Right lobe of liver (tissue), 6 donors: Measurements from ENCODE around the gene NAGS. TPM values are rescaled to one million over a fixed set of nuclear protein-coding genes. Genes with fewer than 3 reads are reported as not detected.

Source experiments
- ATAC-seq, 4 donors: fragments of 200-7000 bp; cut with Tn5 transposase; one replicate each; pipeline ENCODE4 v1.9.1; 2020; ENCODE audit warnings: mild to moderate bottlenecking in 4 of 4, moderate library complexity in 4 of 4
- DNase-seq, 3 donors: peaks; one replicate each; pipeline ENCODE4 v3.0.0-alpha.2; 2020
- H3K27ac ChIP-seq, 3 donors: fragments of 200-600 bp; one replicate each; pipeline ENCODE4 v1.8.0; 2022
- H3K27me3 ChIP-seq, 2 donors: fragments of 200-600 bp; one replicate each; pipeline ENCODE4 v1.8.0; 2022
- H3K36me3 ChIP-seq, 4 donors: fragments of 200-600 bp; sonication (generic) in 1 of 4; one replicate each; pipeline versions ENCODE4 v1.5.1 to v1.8.0; 2017 to 2022; ENCODE audit warnings: control low read depth in 1 of 4
- H3K4me1 ChIP-seq, 4 donors: fragments of 200-600 bp; sonication (generic) in 1 of 4; one replicate each; pipeline versions ENCODE4 v1.5.1 to v1.8.0; 2017 to 2022; ENCODE audit warnings: control low read depth in 1 of 4
- H3K4me3 ChIP-seq, 3 donors: fragments of 200-600 bp; one replicate each; pipeline ENCODE4 v1.8.0; 2022
- H3K9me3 ChIP-seq, 4 donors: fragments of 200-600 bp; sonication (generic) in 1 of 4; one replicate each; pipeline versions ENCODE4 v1.5.1 to v1.8.0; 2017 to 2022; ENCODE audit warnings: control low read depth in 1 of 4
- POLR2A ChIP-seq: fragments of 450-650 bp; IDR thresholded peaks from one replicate; pipeline ENCODE4 v1.6.1; 2017; ENCODE audit warnings: antibody characterized with exemption, mild to moderate bottlenecking
- WGBS: methylation state at CpG from one replicate; pipeline ENCODE4 v1.1.6; 2018; ENCODE audit warnings: low coverage, low lambda C conversion rate; ENCODE audit not compliant: insufficient coverage; ENCODE audit errors: missing lambda C conversion rate; 5-methylcytosine and 5-hydroxymethylcytosine counted together
- intact Hi-C, 2 donors: fragments of 100-400 bp; cut with DNase I; formaldehyde crosslinking; loops; one replicate each; pipeline versions ENCODE4 v1.11.2 to v1.14.1; 2022
- total RNA-seq, 6 experiments: library from RNA; depleted of rRNA in 2 of 6; stranded (reverse); fragments of >200 nt in 2 of 6; fragmentation: NEBNext Ultra II Directional in 3 of 6; extraction: Animal tissue kit (Norgen Biotek cat#: 25700) in 3 of 6; gene quantifications; one replicate each; pipeline versions ENCODE4 v1.1.0 to v1.2.4, GENCODE V29; 2016 to 2023
- TF ChIP-seq, protein P1 (sequence below), 4 donors: fragments of 200-600 bp in 3 of 4; fragments of 450-650 bp in 1 of 4; IDR thresholded peaks; one replicate each; pipeline versions ENCODE4 v1.5.1 to v1.8.0; 2016 to 2022; ENCODE audit warnings: antibody characterized with exemption in 4 of 4, mild to moderate bottlenecking in 2 of 4
- donor health status: DM: no; HTN: yes; CAD: no.
- donor health status: DM: no; HTN: no; CAD: no.
- donor health status: DM: no; HTN: no; CAD: no.
- donor health status: DM: no; HTN: yes; CAD: no.
- donor health status: DM: no; HTN: yes; CAD: no.

NAGS gene
- total RNA-seq, 6 experiments from 2014 or later, result 12.1 to 56.2 (median 45.6) TPM

DNA sequence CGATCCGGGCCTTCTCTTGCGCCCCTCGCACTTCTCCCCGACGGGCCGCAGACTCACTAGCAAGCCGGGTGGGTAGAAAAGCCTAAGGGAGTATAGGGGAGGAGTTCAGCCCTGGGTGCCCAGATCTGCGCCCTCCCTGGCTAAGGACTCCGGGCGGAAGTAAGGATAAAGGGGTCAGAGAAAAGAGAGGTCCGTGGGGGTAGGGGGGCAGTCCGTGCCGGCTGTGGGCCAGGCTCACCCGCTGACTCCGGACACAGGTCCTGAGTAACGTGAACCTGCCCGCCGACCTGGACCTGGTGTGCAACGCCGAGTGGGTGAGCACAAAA lies 1.8 kb downstream of the NAGS start:
- intact Hi-C loops, result no loop called here
- Histone ChIP-seq H3K27me3 (no peaks in the 10 kb centered on the region), H3K9me3 (no peaks in the 10 kb centered on the region), H3K27ac (peak overlapping the region in 2 of 3 donors; percentile 74 to 95), H3K4me3 (peak overlapping the region; percentile 53 to 85 (median 83)), H3K4me1 (peaks cover 2 to 53% (median 28%) of the 10 kb centered on the region in 4 donors), H3K36me3 (peaks cover 0 to 47% (median 17%) of the 10 kb centered on the region in 4 donors)
- ATAC-seq (no peak), DNase-seq (no peak)
- TF ChIP-seq POLR2A, result no peak
- TF ChIP-seq, protein P1, sequence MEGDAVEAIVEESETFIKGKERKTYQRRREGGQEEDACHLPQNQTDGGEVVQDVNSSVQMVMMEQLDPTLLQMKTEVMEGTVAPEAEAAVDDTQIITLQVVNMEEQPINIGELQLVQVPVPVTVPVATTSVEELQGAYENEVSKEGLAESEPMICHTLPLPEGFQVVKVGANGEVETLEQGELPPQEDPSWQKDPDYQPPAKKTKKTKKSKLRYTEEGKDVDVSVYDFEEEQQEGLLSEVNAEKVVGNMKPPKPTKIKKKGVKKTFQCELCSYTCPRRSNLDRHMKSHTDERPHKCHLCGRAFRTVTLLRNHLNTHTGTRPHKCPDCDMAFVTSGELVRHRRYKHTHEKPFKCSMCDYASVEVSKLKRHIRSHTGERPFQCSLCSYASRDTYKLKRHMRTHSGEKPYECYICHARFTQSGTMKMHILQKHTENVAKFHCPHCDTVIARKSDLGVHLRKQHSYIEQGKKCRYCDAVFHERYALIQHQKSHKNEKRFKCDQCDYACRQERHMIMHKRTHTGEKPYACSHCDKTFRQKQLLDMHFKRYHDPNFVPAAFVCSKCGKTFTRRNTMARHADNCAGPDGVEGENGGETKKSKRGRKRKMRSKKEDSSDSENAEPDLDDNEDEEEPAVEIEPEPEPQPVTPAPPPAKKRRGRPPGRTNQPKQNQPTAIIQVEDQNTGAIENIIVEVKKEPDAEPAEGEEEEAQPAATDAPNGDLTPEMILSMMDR (IDR thresholded peaks at IDR 0.05), result no peak
- 2% methylated on average over 11 of the region's 21 CpGs for WGBS

DNA sequence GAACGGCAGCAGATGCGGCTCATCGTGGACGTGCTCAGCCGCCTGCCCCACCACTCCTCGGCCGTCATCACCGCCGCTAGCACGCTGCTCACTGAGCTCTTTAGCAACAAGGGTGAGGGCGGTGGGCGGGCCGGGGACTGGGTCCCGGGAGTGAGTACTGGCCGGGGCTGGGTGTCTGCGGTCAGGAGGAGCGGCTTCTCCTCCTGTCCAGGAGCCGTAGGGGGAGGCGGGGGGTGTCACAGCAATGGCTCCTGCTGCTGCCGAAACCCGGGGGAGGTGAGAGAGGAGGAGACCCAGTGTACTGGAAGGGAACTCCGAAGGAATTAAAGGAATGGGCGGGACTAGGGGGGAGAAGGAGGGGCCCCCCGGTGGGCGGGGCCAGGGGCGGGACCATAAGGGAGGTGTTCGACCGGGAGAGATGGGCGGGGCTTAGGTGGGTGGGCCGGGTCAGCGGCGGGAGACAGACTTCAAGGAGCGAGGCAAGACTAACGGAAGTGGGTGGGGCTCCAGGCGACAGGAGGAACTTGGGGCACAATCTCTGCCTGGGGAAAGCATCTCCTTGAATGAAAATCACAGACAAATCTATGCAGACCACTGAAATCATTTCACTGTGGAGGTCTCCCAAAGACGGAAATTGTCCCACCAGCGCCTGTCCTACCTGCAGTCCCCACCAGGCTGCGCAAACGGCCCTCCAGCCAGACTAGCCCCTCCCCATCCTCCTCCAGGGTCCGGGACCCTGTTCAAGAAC lies 2.4 kb downstream of the NAGS start:
- H3K27me3 ChIP-seq, result no peaks in the 10 kb centered on the region
- H3K27ac ChIP-seq, result peak overlapping the region in 2 of 3 donors; percentile 74 to 95
- WGBS, result 2% methylated on average over 21 of the region's 40 CpGs
- H3K9me3 ChIP-seq, result no peaks in the 10 kb centered on the region
- peak; percentile 64 to 76 (median 72) for ATAC-seq
- intact Hi-C loops, result no loop called here
- peak; percentile 98 to 99 (median 98) for DNase-seq
- peak overlapping the region; percentile 53 to 85 (median 83) for H3K4me3 ChIP-seq
- peaks cover 2 to 51% (median 27%) of the 10 kb centered on the region in 4 donors for H3K4me1 ChIP-seq
- peaks cover 0 to 47% (median 17%) of the 10 kb centered on the region in 4 donors for H3K36me3 ChIP-seq
- peak; percentile 11 for TF ChIP-seq POLR2A
- TF ChIP-seq, protein P1 (IDR thresholded peaks at IDR 0.05), result peak in 3 of 4 donors; percentile 11 to 18 (median 17)

DNA sequence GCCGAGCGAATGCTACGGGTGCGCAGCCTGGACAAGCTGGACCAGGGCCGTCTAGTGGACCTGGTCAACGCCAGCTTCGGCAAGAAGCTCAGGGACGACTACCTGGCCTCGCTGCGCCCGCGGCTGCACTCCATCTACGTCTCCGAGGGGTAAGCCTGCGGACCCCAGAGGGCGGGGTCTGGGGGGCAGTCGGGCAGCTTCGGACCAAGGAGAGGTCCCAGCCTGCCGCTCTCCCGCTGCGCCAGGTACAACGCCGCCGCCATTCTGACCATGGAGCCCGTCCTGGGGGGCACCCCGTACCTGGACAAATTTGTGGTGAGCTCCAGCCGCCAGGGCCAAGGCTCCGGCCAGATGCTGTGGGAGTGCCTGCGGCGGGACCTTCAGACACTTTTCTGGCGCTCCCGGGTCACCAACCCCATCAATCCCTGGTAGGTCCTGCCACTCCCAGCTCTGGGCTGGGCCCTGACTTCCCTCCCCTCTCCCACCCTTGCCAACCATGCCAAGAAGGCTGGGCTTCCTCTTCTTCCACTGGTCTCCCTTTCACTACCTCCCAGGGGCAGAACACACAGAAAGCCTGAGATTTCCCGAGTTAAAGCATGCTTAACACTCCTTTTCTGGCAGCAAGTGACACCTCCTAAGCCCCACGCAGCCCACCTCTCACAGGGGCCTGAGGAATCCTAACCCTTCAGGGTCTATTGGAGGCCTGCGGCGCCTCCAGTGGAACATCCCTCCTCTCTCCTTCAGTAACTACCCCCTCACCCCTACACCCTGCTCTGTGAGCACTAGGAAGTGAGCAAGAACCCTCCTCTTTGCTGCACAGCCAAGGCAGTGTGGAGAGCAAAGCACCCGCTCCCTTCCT lies 3.2 kb downstream of the NAGS start:
- H3K4me3 ChIP-seq, result peak overlapping the region; percentile 53 to 85 (median 83)
- H3K27me3 ChIP-seq, result no peaks in the 10 kb centered on the region
- TF ChIP-seq, protein P1 (IDR thresholded peaks at IDR 0.05), result no peak
- TF ChIP-seq POLR2A, result no peak
- H3K27ac ChIP-seq, result peak overlapping the region in 1 of 3 donors; percentile 24
- H3K36me3 ChIP-seq, result peaks cover 0 to 47% (median 17%) of the 10 kb centered on the region in 4 donors
- H3K9me3 ChIP-seq, result no peaks in the 10 kb centered on the region
- ATAC-seq, result no peak
- DNase-seq, result peak in 2 of 3 donors; percentile 47 to 61
- intact Hi-C loops, result no loop called here
- 31% methylated on average over 3 of the region's 37 CpGs for WGBS
- peaks cover 0 to 42% (median 21%) of the 10 kb centered on the region in 4 donors for H3K4me1 ChIP-seq

DNA sequence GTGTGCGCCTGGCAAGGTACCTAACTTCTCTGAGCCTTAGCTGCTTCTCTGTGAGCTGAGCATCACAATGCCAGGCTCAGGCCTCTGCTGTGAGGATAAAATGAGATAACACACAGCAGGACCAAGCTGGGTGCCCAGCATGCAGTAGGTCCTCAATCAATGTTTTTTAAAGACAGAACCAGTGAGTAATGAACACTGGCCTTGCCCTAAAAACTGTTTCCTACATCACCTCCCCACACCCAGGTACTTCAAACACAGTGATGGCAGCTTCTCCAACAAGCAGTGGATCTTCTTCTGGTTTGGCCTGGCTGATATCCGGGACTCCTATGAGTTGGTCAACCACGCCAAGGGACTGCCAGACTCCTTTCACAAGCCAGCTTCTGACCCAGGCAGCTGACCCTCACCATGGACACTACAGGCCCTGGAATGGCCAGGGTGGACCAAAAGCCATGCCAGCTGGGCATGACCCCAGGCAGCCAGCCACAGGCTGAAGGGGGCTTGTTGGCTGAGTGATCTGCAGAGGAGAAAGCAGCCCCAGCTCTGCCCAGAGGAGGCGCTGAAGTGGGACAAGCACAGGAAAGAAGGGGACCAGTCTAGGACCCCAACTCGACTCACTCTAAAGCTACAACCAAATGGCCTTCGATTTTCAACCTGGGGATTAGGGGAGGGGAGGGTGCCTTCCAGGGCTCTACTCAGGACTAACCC lies 3.9 kb downstream of the NAGS start:
- Histone ChIP-seq H3K36me3 (peaks cover 0 to 47% (median 17%) of the 10 kb centered on the region in 4 donors), H3K4me1 (peaks cover 0 to 35% (median 17%) of the 10 kb centered on the region in 4 donors), H3K9me3 (no peaks in the 10 kb centered on the region), H3K27ac (no peak overlapping the region), H3K4me3 (no peak overlapping the region), H3K27me3 (no peaks in the 10 kb centered on the region)
- intact Hi-C loops, result no loop called here
- ATAC-seq (no peak), DNase-seq (peak in 1 of 3 donors; percentile 71)
- WGBS, result 50% methylated on average over 5 of the region's 6 CpGs
- TF ChIP-seq, protein P1 (IDR thresholded peaks at IDR 0.05), result no peak
- TF ChIP-seq POLR2A, result no peak
